Measurements from ENCODE around the gene COG8.
"Not testable (repeated sequence)": the region's sequence is repeated elsewhere in the genome, so short reads cannot be mapped to it uniquely, and the experiment has no call there.

The COG8 gene

DNA sequence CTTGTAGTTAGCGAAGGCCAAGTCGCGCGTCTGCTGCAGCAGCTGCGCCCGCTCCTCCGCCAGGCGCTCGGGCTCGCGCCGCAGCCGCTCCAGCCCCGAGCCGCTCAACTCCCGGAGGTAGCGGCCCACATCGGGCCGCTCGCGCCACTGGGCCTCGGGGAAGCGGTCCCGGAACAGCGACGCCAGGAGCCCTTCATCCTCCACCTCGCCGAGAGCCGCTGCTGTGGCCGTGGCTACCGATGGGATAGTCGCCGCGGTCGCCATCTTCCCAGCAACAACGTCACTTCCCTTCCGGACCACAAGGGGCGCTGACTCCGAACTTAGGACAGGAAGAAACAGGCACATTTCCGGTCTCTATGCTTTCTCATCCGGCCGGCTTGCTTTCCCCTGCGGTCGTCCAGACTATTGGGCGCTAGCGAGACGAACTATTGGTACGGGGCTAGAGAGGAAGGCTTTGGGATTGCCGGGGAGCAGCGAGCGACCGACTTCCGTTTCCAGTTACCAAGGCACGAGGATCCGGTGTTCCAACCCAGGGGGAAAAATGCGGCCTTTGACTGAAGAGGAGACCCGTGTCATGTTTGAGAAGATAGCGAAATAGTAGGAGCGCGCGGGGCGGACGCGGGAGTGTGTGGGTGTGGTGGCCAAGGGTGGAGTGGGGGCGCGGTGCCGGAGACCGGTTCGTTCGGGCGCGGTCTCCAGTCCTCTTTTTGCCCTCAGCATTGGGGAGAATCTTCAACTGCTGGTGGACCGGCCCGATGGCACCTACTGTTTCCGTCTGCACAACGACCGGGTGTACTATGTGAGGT, at the start of gene COG8, which contains the start of gene NIP7:
Gene COG8 (minus strand): TSS at position 276 of the 806 bp plus-strand sequence. CDS start 12 bp downstream, at position 264.
Gene NIP7 (plus strand): TSS at position 484 of the 806 bp plus-strand sequence. CDS start 58 bp downstream, at position 542.
- peak; percentile 99 for DNase-seq

GRCh38 chr16:69386596-69386995, 47.2 kb upstream of the COG8 start:
- no peak for DNase-seq

GRCh38 chr16:69384974-69385373, 45.6 kb upstream of the COG8 start:
- no peak for DNase-seq

DNA sequence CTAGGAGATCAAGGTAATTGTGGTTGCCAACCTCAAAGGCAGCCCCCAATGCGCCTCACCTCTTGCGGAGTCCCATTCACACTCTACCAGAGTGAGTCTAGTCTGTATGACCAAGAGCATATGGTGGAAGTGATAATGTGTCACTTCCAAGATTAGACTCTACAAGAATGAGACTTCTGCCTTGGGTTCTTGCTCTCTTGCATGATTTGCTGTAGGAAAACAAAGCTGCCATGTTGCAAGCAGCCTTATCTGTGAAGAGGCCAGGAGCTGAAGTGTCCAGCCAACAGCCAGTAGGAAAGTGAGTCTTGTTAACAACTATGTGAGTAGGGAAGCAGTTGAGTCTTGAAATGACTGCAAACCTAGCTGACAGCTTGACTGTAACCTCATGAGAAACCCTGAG, 43.1 kb upstream of the COG8 start:
- DNase-seq: no peak

GRCh38 chr16:69381231-69381630, 41.9 kb upstream of the COG8 start:
- no peak for DNase-seq

- DNase-seq: no peak
These were observed 39.4 kb upstream of the COG8 start for GRCh38 chr16:69378760-69379159.

DNA sequence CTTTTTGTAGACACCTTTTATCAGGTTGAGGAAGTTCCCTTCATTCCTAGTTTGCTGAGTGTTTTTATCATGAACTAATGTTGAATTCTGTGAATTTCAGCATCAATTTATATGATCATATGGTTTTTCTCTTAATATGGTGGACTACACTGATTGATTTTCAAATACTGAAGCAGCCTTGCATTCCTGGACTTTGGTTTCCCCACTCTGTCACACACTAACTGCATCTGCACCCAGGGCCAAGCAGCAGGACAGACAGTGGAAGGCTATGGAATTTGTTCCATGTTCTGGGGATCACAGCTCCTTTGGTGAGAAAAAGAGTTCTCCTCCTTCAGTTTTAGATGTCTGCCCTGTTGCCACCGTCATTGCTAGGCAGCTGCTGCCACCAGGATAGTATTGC, 38.7 kb upstream of the COG8 start:
- no peak for DNase-seq

DNA sequence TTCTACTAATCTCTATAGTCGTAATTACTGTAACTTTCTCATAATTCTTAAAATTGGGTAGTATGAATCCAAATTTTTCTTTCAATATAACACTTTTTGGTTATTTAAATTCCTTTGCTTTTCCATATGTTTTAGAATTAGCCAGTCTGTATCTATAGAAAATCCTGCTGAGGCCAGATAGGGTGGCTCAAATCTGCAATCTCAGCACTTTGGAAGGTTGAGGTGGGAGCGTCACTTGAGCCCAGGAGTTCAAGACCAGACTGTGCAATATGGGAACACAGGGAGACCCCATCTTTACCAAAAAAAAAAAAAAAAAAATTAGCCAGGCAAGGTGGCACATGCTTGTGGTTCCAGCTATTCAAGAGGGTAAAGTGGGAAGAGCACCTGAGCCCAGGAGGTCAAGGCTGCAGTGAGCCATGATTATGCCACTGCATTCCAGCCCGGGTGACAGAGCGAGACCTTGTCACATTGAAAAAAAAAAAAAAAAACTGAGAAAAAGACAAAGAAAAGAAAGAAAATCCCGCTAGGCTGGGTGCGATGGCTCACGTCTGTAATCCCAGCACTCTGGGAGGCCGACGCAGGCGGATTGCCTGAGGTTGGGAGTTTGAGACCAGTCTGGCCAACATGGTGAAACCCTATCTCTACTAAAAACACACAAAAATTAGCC, 37.2 kb upstream of the COG8 start:
- no peak for DNase-seq

DNA sequence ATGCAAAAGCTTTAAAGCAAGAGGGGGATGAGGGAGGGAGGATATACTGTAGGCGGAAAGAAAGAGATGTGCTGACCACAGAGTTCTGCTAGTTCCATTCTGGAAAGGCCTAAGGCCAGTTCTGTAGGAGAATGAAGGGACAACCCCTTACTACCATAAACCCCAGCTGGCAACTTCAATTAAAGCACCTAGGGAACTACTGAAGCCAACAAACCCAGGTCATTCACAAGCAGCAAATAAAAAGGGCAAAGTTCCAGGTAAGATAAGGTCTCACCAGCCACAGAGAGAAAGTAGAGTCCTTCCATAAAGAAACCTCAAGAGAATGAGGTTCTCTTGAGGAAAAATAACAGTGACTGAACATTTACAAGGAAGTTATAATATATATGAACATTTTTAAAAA, 33.7 kb upstream of the COG8 start:
- DNase-seq: no peak

DNA sequence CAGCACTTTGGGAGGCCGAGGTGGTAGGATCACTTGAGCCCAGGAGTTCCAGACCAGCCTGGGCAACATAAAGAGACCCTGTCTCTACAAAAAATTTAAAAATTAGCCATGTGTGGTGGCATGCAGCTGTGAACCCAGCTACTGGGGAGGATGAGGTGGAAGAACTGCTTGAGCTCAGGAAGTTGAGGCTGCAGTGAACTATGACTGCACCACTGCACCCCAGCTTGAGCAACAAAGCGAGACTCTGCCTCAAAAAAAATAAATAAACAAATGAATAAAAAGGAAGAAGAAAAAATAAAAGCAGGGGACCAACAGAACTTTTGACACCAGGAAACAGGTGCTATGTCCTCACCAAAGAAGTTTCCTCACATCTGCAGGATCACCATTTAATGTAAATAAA, 32.2 kb upstream of the COG8 start:
- no peak for DNase-seq

- no peak for DNase-seq
These were observed 29.5 kb upstream of the COG8 start for GRCh38 chr16:69368866-69369265.

- no peak for DNase-seq
These were observed 28.6 kb upstream of the COG8 start for GRCh38 chr16:69367980-69368379.

DNA sequence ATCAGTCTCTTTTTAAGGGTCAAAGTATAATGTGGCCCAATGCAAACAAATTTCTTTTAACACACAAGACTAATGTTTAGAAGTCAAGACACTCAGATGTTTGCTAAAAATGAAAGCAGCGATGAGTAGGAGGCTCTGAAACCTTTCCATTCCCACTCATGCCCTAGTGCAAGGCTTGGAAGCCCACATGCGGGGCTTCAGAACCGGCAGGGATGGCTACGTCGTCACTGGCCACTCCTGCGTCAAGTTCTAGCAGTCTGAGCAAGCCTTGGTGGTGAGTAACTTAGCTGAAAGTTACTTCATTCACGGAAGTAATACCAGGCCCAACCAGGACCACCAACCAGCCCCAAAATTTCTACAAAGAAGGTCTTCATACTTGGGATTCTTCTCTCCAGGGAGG, 27.1 kb upstream of the COG8 start:
- no peak for DNase-seq

DNA sequence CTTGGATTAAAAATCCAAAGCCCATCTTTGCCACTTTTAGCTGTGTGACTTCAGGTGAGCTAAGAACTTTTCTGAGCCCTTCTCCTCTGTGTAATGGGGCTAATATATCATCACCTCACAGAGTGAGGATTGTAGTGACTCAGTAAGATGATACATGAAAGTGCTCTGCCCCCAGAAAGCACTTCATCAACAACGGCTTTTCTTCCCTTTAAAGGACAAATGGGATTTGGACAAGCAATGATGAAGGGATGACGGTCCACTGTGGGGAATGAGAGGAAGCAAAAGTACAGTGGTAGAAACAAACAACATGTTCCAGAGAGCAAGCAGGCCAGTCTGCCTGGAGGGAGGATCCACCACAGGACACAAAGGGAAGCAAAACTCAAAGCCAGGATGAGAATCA, 26.5 kb upstream of the COG8 start:
- DNase-seq: no peak

- no peak for DNase-seq
These were observed 24.7 kb upstream of the COG8 start for GRCh38 chr16:69364088-69364487.

DNA sequence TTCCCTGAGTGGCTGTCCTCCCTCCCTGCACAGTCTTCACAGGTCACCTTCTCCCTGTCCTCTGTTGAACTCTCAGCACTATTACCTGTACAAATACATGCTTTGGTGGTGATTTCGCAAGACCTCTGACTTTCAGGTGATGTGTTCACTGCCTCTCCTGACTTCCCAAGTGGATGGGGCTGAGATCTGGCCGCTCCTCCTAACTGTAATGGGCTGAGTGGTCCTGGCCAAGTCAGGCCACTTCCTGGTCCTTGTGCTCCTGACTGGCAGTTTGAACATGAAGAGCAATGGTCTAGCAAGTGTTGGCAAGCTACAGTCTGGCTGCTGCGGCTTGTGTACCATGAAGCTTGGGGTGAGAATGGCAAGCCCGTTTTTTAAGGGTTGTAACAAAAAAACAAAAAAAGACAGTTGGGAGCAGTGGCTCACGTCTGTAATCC, 23.9 kb upstream of the COG8 start:
- no peak for DNase-seq

- DNase-seq: not testable (repeated sequence)
These were observed 20.7 kb upstream of the COG8 start for GRCh38 chr16:69360070-69360469.

DNA sequence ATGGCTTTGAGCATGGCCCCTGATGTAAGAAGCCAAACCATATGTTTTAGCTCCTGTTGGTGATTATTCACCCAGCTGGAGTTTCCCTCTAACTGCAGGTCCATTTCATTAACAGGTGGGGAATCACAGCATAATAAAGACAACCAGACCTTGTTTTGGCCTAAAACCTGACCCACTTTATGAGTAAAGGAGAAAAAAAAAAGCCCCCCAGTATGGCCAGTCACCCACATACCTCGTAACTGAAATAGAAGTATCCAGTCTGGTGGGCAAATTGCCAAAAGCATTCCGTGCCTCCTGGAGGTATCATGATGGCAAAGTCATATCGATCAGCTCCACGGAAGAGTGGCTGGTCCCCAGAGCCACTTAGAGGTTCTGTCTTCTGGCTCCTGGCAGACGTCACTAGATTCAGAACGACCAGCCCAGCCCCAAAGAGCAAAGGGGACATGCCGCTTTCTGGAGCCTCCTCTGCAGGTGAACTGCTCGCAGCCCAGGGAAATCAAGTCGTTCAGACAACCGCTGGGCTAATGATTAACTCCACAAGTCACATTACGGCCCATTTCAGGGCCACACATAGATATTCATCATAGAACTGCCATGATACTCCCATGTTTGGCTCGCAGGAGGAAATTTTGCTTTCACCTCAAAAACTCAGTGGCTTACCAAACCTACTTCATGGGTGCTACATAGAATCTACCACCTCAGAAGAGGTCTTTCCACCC, 12.1 kb upstream of the COG8 start, which contains the start of gene TMED6:
Gene TMED6 (minus strand): TSS at position 478 of the 719 bp plus-strand sequence. CDS start 33 bp downstream, at position 445.
- DNase-seq: peak; percentile 82 to 91

GRCh38 chr16:69350536-69351133, 11.3 kb upstream of the COG8 start:
- peak in 1 of 2 experiments; percentile 20 for DNase-seq

GRCh38 chr16:69349536-69349935, 10.2 kb upstream of the COG8 start:
- DNase-seq: no peak

DNA sequence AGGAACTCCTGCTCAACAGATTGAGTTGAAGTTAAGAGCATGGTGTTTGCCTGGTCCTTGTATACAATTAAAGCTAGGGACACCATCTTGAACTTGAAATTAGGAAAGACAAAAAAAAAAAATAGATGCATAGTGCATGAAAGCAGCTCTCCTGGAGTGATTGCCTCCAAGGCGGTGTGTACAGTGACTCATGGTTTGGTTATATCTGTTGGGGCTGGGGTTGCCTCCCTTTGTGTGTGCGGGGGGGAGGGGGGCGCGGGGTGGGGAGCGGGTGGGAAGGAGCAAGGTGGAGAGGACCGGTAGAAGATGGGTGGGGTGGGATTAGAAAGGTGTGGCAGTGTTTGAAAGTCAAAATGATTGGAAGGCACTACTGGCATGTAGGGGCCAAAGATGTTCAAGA, 8.9 kb upstream of the COG8 start:
- DNase-seq: no peak

DNA sequence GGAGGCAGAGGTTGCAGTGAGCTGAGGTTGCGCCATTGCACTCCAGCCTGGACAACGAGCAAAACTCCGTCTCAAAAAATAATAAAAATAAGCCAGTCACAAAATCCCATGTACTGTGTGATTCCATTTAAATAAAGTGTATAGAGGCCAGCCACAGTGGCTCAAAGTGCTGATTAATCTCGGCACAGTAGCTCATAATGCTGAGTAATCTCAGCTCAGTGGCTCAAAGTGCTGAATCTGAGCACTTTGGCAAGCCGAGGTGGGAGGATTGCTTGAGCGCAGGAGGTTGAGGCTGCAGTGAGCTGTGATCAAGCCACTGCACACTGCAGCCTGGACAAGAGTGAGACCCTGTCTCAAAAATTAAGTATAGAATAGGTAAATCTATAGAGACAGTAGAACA, 7.3 kb upstream of the COG8 start:
- DNase-seq: no peak

DNA sequence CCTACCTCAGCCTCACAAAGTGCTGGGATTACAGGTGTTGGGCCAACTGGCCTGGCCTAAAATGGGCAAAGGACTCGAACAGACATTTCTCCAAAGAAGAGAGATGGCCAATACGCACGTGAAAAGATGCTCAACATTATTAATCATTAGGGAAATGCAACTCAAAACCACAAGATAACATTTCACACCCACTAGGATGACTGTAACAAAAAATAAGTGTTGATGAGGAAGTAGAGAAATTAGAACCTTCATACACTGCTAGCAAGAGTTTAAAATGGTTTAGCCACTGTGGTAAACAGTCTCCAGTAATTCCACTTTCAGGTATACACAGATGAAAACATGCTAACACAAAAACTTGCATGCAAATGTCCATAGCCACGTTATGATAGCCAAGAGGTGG, 6.6 kb upstream of the COG8 start:
- DNase-seq: no peak
